Liver (tissue), 9 donors: ENCODE data around the gene EGFLAM. TPM values are rescaled to one million over a fixed set of nuclear protein-coding genes. Genes with fewer than 3 reads are reported as not detected.

ENCODE experiments used
- DNase-seq: peaks from one replicate; pipeline ENCODE4 v3.0.0-alpha.2; 2017; ENCODE audit warnings: low spot score
- H3K27ac ChIP-seq, 2 donors: one replicate each; pipeline ENCODE4 v1.7.0; 2013; ENCODE audit warnings: inconsistent platforms in 2 of 2, low read length in 2 of 2, control low read depth in 1 of 2, low read depth in 1 of 2, mild to moderate bottlenecking in 1 of 2
- H3K27me3 ChIP-seq, 4 donors: one replicate each; pipeline versions ENCODE4 v1.6.1 to v1.7.0; 2013; ENCODE audit warnings: low read length in 3 of 4, inconsistent platforms in 1 of 4, mild to moderate bottlenecking in 1 of 4, moderate library complexity in 1 of 4; ENCODE audit not compliant: control insufficient read depth in 4 of 4, insufficient read depth in 4 of 4
- H3K36me3 ChIP-seq, 4 donors: one replicate each; pipeline versions ENCODE4 v1.6.1 to v1.7.0; 2013; ENCODE audit warnings: low read length in 3 of 4, mild to moderate bottlenecking in 3 of 4, low read depth in 1 of 4, moderate library complexity in 1 of 4; ENCODE audit not compliant: control insufficient read depth in 4 of 4, insufficient read depth in 3 of 4
- H3K4me1 ChIP-seq, 4 donors: one replicate each; pipeline versions ENCODE4 v1.6.1 to v1.7.0; 2013; ENCODE audit warnings: low read length in 3 of 4, mild to moderate bottlenecking in 3 of 4, moderate library complexity in 1 of 4; ENCODE audit not compliant: control insufficient read depth in 4 of 4, insufficient read depth in 4 of 4
- H3K4me3 ChIP-seq, 3 donors: one replicate each; pipeline versions ENCODE4 v1.6.1 to v1.7.0; 2013; ENCODE audit warnings: low read length in 3 of 3, control low read depth in 1 of 3, low read depth in 1 of 3, mild to moderate bottlenecking in 1 of 3
- H3K9ac ChIP-seq, 2 donors: one replicate each; pipeline ENCODE4 v1.7.0; 2013; ENCODE audit warnings: low read length in 2 of 2, mild to moderate bottlenecking in 2 of 2, moderate library complexity in 2 of 2, control low read depth in 1 of 2, low read depth in 1 of 2
- H3K9me3 ChIP-seq, 4 donors: one replicate each; pipeline versions ENCODE4 v1.6.1 to v1.7.0; 2013; ENCODE audit warnings: low read length in 3 of 4; ENCODE audit not compliant: control insufficient read depth in 4 of 4
- EGR1 ChIP-seq, 2 donors: IDR thresholded peaks; 2 replicates each; pipeline ENCODE4 v1.6.1; 2016 to 2018; ENCODE audit warnings: antibody characterized with exemption in 2 of 2, low read depth in 2 of 2
- FOXA1 ChIP-seq: IDR thresholded peaks from 2 replicates; pipeline ENCODE4 v1.6.1; 2016; ENCODE audit warnings: antibody characterized with exemption
- FOXA2 ChIP-seq: IDR thresholded peaks from 2 replicates; pipeline ENCODE4 v1.6.1; 2016; ENCODE audit warnings: antibody characterized with exemption
- GABPA ChIP-seq, 2 donors: IDR thresholded peaks in 1 of 2; conservative IDR thresholded peaks in 1 of 2; 2 replicates each; pipeline ENCODE4 v1.6.1; 2016; ENCODE audit warnings: antibody characterized with exemption in 2 of 2, mild to moderate bottlenecking in 1 of 2, moderate library complexity in 1 of 2
- HNF4A ChIP-seq, 2 donors: conservative IDR thresholded peaks; 2 replicates each; pipeline ENCODE4 v1.6.1; 2016; ENCODE audit warnings: antibody characterized with exemption in 2 of 2, mild to moderate bottlenecking in 2 of 2
- HNF4G ChIP-seq: IDR thresholded peaks from 2 replicates; pipeline ENCODE4 v1.6.1; 2016; ENCODE audit warnings: antibody characterized with exemption
- JUND ChIP-seq, 2 donors: IDR thresholded peaks; 2 replicates each; pipeline ENCODE4 v1.6.1; 2016; ENCODE audit warnings: antibody characterized with exemption in 2 of 2
- MAX ChIP-seq: IDR thresholded peaks from 2 replicates; pipeline ENCODE4 v1.6.1; 2016; ENCODE audit warnings: antibody characterized with exemption
- NR2F2 ChIP-seq: IDR thresholded peaks from 2 replicates; pipeline ENCODE4 v1.6.1; 2016; ENCODE audit warnings: antibody characterized with exemption
- RAD21 ChIP-seq, 2 donors: IDR thresholded peaks; 2 replicates each; pipeline ENCODE4 v1.6.1; 2016; ENCODE audit warnings: antibody characterized with exemption in 2 of 2, mild to moderate bottlenecking in 2 of 2
- RXRA ChIP-seq, 2 donors: IDR thresholded peaks; 2 replicates each; pipeline ENCODE4 v1.6.1; 2017 to 2018; ENCODE audit warnings: antibody characterized with exemption in 2 of 2, mild to moderate bottlenecking in 1 of 2
- SP1 ChIP-seq: IDR thresholded peaks from 2 replicates; pipeline ENCODE4 v1.6.1; 2018; ENCODE audit warnings: antibody characterized with exemption, mild to moderate bottlenecking
- TAF1 ChIP-seq: conservative IDR thresholded peaks from 2 replicates; pipeline ENCODE4 v1.6.1; 2016; ENCODE audit warnings: antibody characterized with exemption, mild to moderate bottlenecking
- YY1 ChIP-seq: IDR thresholded peaks from 2 replicates; pipeline ENCODE4 v1.6.1; 2016; ENCODE audit warnings: antibody characterized with exemption, mild to moderate bottlenecking
- WGBS: extraction: QIAGEN DNeasy Blood & Tissue Kit; methylation state at CpG from one replicate; pipeline ENCODE4 v1.1.7; 2013; 5-methylcytosine and 5-hydroxymethylcytosine counted together
- polyA plus RNA-seq, 2 donors: library from polyadenylated mRNA; stranded (reverse) in 1 of 2; unstranded in 1 of 2; fragments of 200-250 nt in 1 of 2; fragments of >200 nt in 1 of 2; fragmentation: Nextera tagmentation in 1 of 2; extraction: Ambion mirVana in 1 of 2; gene quantifications; one replicate each; pipeline versions ENCODE4 v1.2.1 to v1.2.3, GENCODE V29; 2013 to 2015
- total RNA-seq, 2 donors: library from RNA; depleted of rRNA; stranded (reverse); fragments of >200 nt; gene quantifications; one replicate each; pipeline ENCODE4 v1.2.3, GENCODE V29; 2014
- TF ChIP-seq, protein P1 (sequence below): IDR thresholded peaks from 2 replicates; pipeline ENCODE4 v1.6.1; 2016; ENCODE audit warnings: antibody characterized with exemption
- TF ChIP-seq, protein P2 (sequence below): IDR thresholded peaks from 2 replicates; pipeline ENCODE4 v1.6.1; 2016; ENCODE audit warnings: antibody characterized with exemption, mild to moderate bottlenecking
- TF ChIP-seq, protein P3 (sequence below): fragments of 150-350 bp; IDR thresholded peaks from 2 replicates; pipeline ENCODE4 v1.5.1; 2017; ENCODE audit warnings: improper control_type of control experiment, low read depth, low read length; ENCODE audit not compliant: missing input control
- TF ChIP-seq, protein P4 (sequence below): IDR thresholded peaks from 2 replicates; pipeline ENCODE4 v1.6.1; 2016; ENCODE audit warnings: antibody characterized with exemption
- donor health status: healthy.
- donor health status: healthy.
- donor health status: healthy.
- donor health status: healthy.
- donor health status: healthy.

The EGFLAM gene
- total and polyA plus RNA-seq, 4 donors, result 1.1 to 4.9 (median 1.9) TPM

DNA sequence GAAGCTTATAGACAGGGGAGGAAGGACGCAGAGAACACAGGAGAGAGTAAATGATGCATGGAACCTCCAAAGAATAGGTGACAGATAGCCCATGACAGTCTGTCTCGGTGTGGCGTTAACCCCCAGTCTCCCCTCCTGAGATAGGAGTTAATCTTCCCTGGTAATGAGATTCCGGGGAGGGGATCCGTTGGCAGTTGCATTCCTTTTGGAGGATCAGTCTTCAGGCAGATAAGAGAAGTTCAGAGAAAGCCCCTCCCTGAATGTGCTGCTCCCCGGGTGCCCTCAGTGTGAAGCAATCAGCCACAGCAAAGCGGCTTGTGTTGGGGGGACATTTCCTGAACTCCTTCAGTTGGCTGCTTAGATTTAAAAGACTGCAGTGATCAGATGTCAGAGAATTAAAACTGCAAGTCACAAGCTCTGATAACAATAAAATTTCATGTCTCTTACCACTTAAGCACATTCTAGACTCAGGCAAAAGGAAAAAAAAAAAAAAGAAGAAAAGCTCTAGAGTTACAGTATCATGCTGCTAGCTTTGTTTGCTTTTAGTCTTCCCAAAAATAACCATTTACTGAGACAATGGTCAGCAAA lies 121.1 kb downstream of the EGFLAM start:
- Histone ChIP-seq H3K27me3 (no peaks in the 10 kb centered on the region), H3K4me3 (no peak overlapping the region), H3K9me3 (no peaks in the 10 kb centered on the region), H3K9ac (no peak overlapping the region), H3K4me1 (no peaks in the 10 kb centered on the region), H3K27ac (no peak overlapping the region), H3K36me3 (no peaks in the 10 kb centered on the region)
- 58% methylated on average over 7 of the region's 7 CpGs for WGBS
- DNase-seq, result no peak
- no peak for TF ChIP-seq HNF4G
- no peak for TF ChIP-seq RAD21 (IDR thresholded peaks at IDR 0.05)
- no peak for TF ChIP-seq SP1
- TF ChIP-seq FOXA1, result no peak
- TF ChIP-seq, protein P1, sequence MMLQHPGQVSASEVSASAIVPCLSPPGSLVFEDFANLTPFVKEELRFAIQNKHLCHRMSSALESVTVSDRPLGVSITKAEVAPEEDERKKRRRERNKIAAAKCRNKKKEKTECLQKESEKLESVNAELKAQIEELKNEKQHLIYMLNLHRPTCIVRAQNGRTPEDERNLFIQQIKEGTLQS, result no peak
- TF ChIP-seq NR2F2, result no peak
- TF ChIP-seq, protein P2, sequence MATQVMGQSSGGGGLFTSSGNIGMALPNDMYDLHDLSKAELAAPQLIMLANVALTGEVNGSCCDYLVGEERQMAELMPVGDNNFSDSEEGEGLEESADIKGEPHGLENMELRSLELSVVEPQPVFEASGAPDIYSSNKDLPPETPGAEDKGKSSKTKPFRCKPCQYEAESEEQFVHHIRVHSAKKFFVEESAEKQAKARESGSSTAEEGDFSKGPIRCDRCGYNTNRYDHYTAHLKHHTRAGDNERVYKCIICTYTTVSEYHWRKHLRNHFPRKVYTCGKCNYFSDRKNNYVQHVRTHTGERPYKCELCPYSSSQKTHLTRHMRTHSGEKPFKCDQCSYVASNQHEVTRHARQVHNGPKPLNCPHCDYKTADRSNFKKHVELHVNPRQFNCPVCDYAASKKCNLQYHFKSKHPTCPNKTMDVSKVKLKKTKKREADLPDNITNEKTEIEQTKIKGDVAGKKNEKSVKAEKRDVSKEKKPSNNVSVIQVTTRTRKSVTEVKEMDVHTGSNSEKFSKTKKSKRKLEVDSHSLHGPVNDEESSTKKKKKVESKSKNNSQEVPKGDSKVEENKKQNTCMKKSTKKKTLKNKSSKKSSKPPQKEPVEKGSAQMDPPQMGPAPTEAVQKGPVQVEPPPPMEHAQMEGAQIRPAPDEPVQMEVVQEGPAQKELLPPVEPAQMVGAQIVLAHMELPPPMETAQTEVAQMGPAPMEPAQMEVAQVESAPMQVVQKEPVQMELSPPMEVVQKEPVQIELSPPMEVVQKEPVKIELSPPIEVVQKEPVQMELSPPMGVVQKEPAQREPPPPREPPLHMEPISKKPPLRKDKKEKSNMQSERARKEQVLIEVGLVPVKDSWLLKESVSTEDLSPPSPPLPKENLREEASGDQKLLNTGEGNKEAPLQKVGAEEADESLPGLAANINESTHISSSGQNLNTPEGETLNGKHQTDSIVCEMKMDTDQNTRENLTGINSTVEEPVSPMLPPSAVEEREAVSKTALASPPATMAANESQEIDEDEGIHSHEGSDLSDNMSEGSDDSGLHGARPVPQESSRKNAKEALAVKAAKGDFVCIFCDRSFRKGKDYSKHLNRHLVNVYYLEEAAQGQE, result no peak
- no peak for TF ChIP-seq JUND (IDR thresholded peaks at IDR 0.05)
- no peak for TF ChIP-seq FOXA2
- TF ChIP-seq, protein P3, sequence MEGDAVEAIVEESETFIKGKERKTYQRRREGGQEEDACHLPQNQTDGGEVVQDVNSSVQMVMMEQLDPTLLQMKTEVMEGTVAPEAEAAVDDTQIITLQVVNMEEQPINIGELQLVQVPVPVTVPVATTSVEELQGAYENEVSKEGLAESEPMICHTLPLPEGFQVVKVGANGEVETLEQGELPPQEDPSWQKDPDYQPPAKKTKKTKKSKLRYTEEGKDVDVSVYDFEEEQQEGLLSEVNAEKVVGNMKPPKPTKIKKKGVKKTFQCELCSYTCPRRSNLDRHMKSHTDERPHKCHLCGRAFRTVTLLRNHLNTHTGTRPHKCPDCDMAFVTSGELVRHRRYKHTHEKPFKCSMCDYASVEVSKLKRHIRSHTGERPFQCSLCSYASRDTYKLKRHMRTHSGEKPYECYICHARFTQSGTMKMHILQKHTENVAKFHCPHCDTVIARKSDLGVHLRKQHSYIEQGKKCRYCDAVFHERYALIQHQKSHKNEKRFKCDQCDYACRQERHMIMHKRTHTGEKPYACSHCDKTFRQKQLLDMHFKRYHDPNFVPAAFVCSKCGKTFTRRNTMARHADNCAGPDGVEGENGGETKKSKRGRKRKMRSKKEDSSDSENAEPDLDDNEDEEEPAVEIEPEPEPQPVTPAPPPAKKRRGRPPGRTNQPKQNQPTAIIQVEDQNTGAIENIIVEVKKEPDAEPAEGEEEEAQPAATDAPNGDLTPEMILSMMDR, result no peak
- no peak for TF ChIP-seq YY1
- TF ChIP-seq TAF1, result no peak
- no peak for TF ChIP-seq GABPA (IDR thresholded peaks at IDR 0.05 in 1 of 2, conservative IDR thresholded peaks at IDR 0.05 in 1 of 2)
- TF ChIP-seq HNF4A (conservative IDR thresholded peaks at IDR 0.05), result no peak
- no peak for TF ChIP-seq MAX
- TF ChIP-seq RXRA (IDR thresholded peaks at IDR 0.05), result no peak
- no peak for TF ChIP-seq EGR1 (IDR thresholded peaks at IDR 0.05; ENCODE audit: low read depth in 2 of 2)
- TF ChIP-seq, protein P4, sequence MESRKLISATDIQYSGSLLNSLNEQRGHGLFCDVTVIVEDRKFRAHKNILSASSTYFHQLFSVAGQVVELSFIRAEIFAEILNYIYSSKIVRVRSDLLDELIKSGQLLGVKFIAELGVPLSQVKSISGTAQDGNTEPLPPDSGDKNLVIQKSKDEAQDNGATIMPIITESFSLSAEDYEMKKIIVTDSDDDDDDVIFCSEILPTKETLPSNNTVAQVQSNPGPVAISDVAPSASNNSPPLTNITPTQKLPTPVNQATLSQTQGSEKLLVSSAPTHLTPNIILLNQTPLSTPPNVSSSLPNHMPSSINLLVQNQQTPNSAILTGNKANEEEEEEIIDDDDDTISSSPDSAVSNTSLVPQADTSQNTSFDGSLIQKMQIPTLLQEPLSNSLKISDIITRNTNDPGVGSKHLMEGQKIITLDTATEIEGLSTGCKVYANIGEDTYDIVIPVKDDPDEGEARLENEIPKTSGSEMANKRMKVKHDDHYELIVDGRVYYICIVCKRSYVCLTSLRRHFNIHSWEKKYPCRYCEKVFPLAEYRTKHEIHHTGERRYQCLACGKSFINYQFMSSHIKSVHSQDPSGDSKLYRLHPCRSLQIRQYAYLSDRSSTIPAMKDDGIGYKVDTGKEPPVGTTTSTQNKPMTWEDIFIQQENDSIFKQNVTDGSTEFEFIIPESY, result no peak
